Caki2 (cell line): Measurements from ENCODE around the gene RBM23. TPM values are rescaled to one million over a fixed set of nuclear protein-coding genes. Genes with fewer than 3 reads are reported as not detected.

Source experiments
- DNase-seq: peaks from one replicate; pipeline ENCODE4 v3.0.0-alpha.2; 2015; ENCODE audit warnings: low read depth
- in situ Hi-C: cut with HindIII; loops from 2 replicates; pipeline ENCODE4 v1.10.0; 2016; ENCODE audit warnings: low sequenced_read_pairs, low pct_unique_long_range_greater_than_20kb, mixed read lengths
- total RNA-seq: library from RNA; depleted of rRNA; stranded (reverse); fragments of >200 nt; shearing (Covaris generic); gene quantifications from 2 replicates; pipeline ENCODE4 v1.2.3, GENCODE V29; 2014; ENCODE audit warnings: low replicate concordance; rRNA removed

RBM23 gene
- total RNA-seq, 1 experiment from 2014 or later: 87.9 TPM

DNA sequence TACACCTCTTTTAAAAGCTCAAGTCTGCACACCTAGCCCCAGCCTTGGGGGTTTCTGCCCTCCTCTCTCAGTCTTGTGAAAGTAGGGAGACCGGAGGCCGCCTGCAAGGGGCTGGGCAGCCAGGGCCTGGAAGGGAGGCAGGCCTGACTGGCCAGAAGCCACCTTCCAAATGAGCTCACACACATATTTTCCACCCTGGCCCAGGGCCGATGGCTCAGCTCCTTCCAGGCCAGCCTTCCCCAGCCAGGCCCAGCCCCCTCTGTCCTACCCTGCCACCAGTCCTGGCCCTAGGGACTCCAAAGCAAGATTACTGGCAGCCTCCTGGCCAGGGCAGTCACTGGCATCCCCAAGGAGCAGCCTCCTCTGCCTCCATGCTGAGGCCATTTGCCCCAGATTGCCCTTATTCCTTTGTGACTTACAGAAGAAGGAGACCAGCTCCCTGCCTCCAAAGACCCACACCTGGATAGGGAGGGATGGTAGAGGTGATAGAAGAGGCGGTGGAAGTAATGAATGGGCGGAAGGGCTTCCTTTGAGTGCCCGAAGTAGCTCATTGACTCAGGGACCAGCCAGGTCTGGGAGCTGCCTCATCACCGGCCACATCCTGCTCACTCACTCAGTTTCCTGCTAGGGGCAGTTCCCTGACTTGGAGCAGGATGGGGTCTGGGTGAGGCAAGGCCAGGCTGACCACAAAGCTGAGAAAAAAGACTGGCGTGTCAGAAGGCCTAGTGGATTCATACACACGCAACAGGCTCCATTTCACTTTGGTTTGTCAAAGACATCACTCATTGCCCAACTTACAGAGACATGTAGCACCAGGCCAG is 67.8 kb downstream of the RBM23 start:
- in situ Hi-C loops: no loop called here
- DNase-seq: no peak

DNA sequence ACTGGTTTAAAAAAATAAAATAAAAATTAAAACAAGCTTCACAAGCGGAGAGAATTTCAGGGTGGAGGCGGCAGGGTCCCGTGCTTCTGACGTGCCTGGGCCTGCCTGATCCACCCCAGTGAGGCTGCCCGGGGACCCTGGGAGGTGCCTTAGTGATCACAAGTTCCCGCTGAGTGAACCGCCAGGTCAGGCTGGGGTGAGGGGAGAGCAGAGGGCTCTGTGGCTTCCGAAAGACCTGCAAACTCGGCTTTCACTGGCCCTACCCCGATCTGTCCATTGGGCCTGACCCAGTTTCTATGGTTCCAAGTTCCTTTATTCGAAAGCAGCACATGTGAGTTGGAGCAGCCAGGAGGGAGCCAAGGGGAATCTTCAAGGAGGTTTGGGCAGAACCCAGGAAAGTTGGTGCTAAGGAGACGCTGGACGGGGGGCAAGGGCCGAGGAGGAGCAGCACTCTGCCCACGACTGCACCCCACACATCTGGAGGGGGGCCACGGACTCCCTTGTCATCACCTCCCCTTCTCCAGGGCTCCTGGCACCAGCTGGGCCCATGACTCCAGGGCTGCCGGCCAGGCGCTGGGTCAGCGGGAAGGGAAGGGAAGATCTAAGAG is 69.6 kb downstream of the RBM23 start:
- in situ Hi-C loops: no loop called here
- no peak for DNase-seq

DNA sequence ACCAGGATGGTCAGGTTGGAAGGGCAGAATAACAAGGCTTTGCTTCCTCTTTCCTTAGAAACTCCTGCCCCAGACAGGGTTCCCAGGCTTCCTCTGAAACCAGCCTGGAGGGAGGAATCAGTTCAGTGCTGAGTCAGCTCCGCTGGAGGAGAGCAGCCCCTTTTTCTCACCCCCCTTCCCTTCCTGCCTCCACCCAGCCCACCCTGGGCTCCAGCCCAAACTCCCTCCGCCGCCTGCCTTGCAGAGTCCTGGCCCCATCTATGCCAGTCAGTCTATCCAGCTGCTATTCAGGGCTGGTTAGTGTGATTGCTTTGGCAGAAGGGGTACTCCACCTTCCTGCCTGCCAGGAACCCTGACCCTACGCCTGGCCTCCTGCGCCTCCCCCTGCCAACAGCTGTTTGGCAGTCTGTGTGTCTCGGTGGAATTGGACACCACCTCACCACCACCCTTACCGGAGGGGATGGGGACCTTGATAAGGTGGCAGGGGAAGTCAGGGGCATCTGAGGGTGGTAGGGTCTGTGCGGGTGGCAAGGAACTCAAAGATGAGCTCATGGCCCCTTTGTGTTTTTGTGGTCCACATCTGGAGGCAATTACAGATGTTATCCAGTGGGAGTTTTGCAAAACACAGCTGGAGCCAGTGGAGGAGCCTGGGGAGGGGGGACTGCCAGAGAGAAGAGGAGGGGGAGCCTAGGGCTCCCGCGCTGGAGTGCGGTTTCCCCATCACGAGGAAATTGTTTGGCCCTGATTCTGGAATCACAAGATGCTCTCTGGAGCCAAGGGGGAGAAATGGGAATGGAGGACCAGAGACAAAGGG is 70.4 kb downstream of the RBM23 start:
- in situ Hi-C loops: no loop called here
- DNase-seq: no peak

DNA sequence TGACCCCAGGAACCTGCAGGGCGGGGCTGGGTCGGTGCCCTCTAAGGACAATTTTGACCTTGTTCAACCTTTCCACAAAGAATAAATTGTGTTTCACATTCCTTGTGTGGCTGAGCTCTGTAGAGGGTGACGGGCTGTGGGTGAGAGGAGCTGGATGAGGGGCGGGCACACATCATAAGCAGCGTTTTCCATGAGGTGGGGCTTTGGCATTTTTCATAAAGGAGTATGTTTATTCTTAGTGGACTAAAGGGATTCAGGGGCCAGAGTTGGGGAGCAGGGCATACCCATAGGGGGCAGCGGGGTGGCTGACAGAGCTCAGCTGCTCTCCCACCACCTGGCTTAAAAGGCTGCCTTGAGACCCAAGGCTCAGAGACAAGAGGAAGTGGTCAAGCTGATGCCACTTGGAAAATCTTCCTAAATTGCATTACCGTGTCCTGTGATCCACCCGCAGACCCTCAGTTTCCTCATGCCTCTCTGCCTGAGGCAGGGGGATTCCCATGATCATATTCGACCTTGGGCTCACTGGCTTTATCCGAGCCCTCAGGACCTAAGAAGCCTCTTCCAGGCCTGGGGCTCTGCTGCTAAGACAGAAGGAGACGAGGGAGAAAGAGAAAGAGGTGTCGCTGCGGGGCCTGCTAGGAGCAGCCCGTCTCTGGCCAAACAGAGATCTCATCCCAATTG is 71.1 kb downstream of the RBM23 start:
- in situ Hi-C loops: no loop called here

DNA sequence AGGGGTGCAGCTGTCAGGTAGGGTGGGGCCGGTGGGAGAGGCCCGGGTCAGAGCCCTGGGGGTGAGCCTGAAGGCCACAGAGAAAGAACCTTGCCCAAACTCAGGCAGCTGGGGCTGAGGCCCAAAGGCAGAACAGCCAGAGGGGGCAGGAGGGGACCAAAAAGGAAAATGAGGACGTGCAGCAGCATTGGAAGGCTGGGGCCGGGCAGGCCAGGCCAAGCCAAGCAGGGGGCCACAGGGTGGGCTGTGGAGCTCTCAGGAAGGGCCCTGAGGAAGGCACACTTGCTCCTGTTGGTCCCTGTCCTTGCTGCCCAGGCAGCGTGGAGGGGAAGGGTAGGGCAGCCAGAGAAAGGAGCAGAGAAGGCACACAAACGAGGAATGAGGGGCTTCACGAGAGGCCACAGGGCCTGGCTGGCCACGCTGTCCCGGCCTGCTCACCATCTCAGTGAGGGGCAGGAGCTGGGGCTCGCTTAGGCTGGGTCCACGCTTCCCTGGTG is 72.1 kb downstream of the RBM23 start:
- in situ Hi-C loops: no loop called here
- DNase-seq: no peak

More for the DNA sequence above, 71.1 kb downstream of the RBM23 start:
- DNase-seq: no peak

DNA sequence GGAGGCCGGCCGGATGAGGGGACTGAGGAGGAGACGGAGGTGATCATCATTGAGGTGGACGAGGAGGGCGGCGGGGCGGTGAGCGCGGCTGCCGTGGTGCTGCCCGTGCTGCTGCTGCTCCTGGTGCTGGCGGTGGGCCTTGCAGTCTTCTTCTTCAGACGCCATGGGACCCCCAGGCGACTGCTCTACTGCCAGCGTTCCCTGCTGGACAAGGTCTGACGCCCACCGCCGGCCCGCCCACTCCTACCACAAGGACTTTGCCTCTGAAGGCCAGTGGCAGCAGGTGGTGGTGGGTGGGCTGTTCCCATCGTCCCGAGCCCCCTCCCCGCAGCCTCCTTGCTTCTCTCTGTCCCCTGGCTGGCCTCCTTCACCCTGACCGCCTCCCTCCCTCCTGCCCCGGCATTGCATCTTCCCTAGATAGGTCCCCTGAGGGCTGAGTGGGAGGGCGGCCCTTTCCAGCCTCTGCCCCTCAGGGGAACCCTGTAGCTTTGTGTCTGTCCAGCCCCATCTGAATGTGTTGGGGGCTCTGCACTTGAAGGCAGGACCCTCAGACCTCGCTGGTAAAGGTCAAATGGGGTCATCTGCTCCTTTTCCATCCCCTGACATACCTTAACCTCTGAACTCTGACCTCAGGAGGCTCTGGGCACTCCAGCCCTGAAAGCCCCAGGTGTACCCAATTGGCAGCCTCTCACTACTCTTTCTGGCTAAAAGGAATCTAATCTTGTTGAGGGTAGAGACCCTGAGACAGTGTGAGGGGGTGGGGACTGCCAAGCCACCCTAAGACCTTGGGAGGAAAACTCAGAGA is 72.9 kb downstream of the RBM23 start:
- in situ Hi-C loops: no loop called here
- no peak for DNase-seq

DNA sequence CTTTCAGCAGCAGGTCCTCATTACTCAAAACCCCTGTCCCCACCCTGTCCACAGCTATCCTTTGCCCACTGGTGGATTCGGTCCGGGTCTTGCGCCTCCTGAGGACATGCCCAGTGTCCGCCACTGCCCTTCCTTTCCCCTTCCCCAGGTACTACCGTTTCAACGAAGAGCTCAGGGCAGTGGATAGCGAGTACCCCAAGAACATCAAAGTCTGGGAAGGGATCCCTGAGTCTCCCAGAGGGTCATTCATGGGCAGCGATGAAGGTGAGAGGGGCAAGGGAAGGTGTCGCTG is 73.9 kb downstream of the RBM23 start:
- no peak for DNase-seq
- in situ Hi-C loops: no loop called here

DNA sequence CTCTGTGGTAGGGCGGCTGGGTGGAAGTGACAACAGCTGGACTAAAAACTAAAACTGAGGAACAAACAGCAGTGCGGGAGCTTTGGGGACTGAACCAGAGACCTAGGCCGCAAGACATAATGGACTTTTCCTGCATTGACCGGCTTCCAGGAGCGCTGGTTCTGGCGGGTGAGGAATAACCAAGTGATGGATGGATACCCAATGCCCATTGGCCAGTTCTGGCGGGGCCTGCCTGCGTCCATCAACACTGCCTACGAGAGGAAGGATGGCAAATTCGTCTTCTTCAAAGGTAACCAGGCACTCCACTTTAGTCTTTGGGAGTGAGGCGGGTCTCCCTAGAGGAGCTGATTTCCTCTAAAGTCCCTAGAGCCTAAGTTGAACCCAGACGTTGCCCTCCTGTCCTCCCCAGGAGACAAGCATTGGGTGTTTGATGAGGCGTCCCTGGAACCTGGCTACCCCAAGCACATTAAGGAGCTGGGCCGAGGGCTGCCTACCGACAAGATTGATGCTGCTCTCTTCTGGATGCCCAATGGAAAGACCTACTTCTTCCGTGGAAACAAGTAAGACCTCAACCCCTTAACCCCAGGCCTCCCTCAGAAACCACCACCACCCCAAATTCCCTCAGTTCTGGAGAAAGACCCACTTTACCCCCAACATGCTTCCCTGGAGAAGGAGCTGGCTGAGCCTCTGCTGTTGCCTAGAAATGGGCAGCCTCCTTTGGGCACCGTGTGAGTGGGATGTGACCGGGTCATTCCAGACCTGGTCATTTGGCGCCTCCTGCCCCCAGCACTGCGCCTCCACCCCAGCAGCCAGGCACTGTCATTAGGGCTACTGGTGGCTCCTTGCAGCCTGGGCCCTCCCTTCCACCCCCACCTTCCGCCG is 74.5 kb downstream of the RBM23 start:
- in situ Hi-C loops: no loop called here

More for the DNA sequence above, 74.5 kb downstream of the RBM23 start:
- no peak for DNase-seq

Other genes starting within 250 kb of the RBM23 start
- 71.3 and 79.1 TPM in 2 replicates for gene OXA1L, start 152.5 kb downstream of the RBM23 start, total RNA-seq
- gene SLC7A7, start 103.7 kb downstream of the RBM23 start, total RNA-seq: 0.38 and 7.7 TPM in 2 replicates
- gene MRPL52, start 89.3 kb downstream of the RBM23 start, total RNA-seq: 81.2 and 137 TPM in 2 replicates
- not detected in 2 replicates for gene MMP14, start 82.6 kb downstream of the RBM23 start, total RNA-seq
- 44.5 and 48.8 TPM in 2 replicates for gene LRP10, start 47.4 kb downstream of the RBM23 start, total RNA-seq
- not detected in 2 replicates for gene REM2, start 35.9 kb downstream of the RBM23 start, total RNA-seq
- gene PRMT5, start 10.2 kb upstream of the RBM23 start, total RNA-seq: 92.8 and 171 TPM in 2 replicates
- 120 and 155 TPM in 2 replicates for gene HAUS4, start 37.9 kb upstream of the RBM23 start, total RNA-seq
- 109 and 119 TPM in 2 replicates for gene AJUBA, start 63.4 kb upstream of the RBM23 start, total RNA-seq
- 5.5 and 21.9 TPM in 2 replicates for gene C14orf93, start 91.0 kb upstream of the RBM23 start, total RNA-seq
- gene PSMB5, start 115.8 kb upstream of the RBM23 start, total RNA-seq: 225 and 270 TPM in 2 replicates
- gene PSMB11, start 123.1 kb upstream of the RBM23 start, total RNA-seq: not detected in 2 replicates
- gene CDH24, start 138.4 kb upstream of the RBM23 start, total RNA-seq: 7.6 and 9.5 TPM in 2 replicates
- gene ACIN1, start 176.0 kb upstream of the RBM23 start, total RNA-seq: 31.6 and 49.1 TPM in 2 replicates
- 35.2 and 57.1 TPM in 2 replicates for gene C14orf119, start 176.4 kb upstream of the RBM23 start, total RNA-seq
- gene CIROP, start 185.8 kb upstream of the RBM23 start, total RNA-seq: not detected in 2 replicates
- gene CEBPE, start 200.1 kb upstream of the RBM23 start, total RNA-seq: not detected in 2 replicates